Duodenal mucosa (tissue), 2 donors: Measurements from ENCODE around the gene INTS1.
"Not testable (repeated sequence)": the region's sequence is repeated elsewhere in the genome, so short reads cannot be mapped to it uniquely, and the experiment has no call there.

Source experiments
- H3K27ac ChIP-seq: one replicate; pipeline ENCODE4 v1.7.0; 2013; ENCODE audit warnings: low read depth, low read length
- H3K27me3 ChIP-seq, 2 donors: one replicate each; pipeline ENCODE4 v1.7.0; 2013; ENCODE audit warnings: low read length in 2 of 2, control low read depth in 1 of 2; ENCODE audit not compliant: insufficient read depth in 2 of 2, control insufficient read depth in 1 of 2
- H3K36me3 ChIP-seq, 2 donors: one replicate each; pipeline ENCODE4 v1.7.0; 2013; ENCODE audit warnings: low read length in 2 of 2, control low read depth in 1 of 2; ENCODE audit not compliant: insufficient read depth in 2 of 2, control insufficient read depth in 1 of 2
- H3K4me1 ChIP-seq, 2 donors: one replicate each; pipeline ENCODE4 v1.7.0; 2013; ENCODE audit warnings: low read length in 2 of 2, control low read depth in 1 of 2; ENCODE audit not compliant: insufficient read depth in 2 of 2, control insufficient read depth in 1 of 2
- H3K4me3 ChIP-seq, 2 donors: one replicate each; pipeline ENCODE4 v1.7.0; 2013; ENCODE audit warnings: low read length in 2 of 2, low read depth in 1 of 2
- H3K9ac ChIP-seq, 2 donors: one replicate each; pipeline ENCODE4 v1.7.0; 2013; ENCODE audit warnings: low read length in 2 of 2, low read depth in 1 of 2
- H3K9me3 ChIP-seq, 2 donors: one replicate each; pipeline ENCODE4 v1.7.0; 2013; ENCODE audit warnings: low read length in 2 of 2, control low read depth in 1 of 2; ENCODE audit not compliant: control insufficient read depth in 1 of 2

Gene INTS1

GRCh38 chr7:1447551-1448244, 56.5 kb downstream of the INTS1 start:
- H3K27ac ChIP-seq, result no peak overlapping the region
- H3K27me3 ChIP-seq, result no peaks in the 10 kb centered on the region
- H3K4me1 ChIP-seq, result peaks cover 2 to 5% of the 10 kb centered on the region in 2 donors
- no peak overlapping the region for H3K4me3 ChIP-seq
- no peaks in the 10 kb centered on the region for H3K9me3 ChIP-seq
- no peak overlapping the region for H3K9ac ChIP-seq
- peaks cover 5 to 10% of the 10 kb centered on the region in 2 donors for H3K36me3 ChIP-seq

GRCh38 chr7:1447112-1447511, 57.1 kb downstream of the INTS1 start:
- Histone ChIP-seq H3K27ac (no peak overlapping the region), H3K9me3 (no peaks in the 10 kb centered on the region), H3K27me3 (no peaks in the 10 kb centered on the region), H3K36me3 (peaks cover 5 to 13% of the 10 kb centered on the region in 2 donors), H3K4me1 (peaks cover 0 to 5% of the 10 kb centered on the region in 2 donors), H3K9ac (no peak overlapping the region), H3K4me3 (no peak overlapping the region)

GRCh38 chr7:1446620-1447032, 57.6 kb downstream of the INTS1 start:
- H3K27me3 ChIP-seq, result no peaks in the 10 kb centered on the region
- H3K27ac ChIP-seq, result no peak overlapping the region
- no peaks in the 10 kb centered on the region for H3K9me3 ChIP-seq
- H3K9ac ChIP-seq, result no peak overlapping the region
- no peak overlapping the region for H3K4me3 ChIP-seq
- peaks cover 5 to 18% of the 10 kb centered on the region in 2 donors for H3K36me3 ChIP-seq
- peaks cover 0 to 5% of the 10 kb centered on the region in 2 donors for H3K4me1 ChIP-seq

- H3K4me3 ChIP-seq, H3K9me3 ChIP-seq, H3K4me1 ChIP-seq, H3K27ac ChIP-seq, H3K9ac ChIP-seq, H3K27me3 ChIP-seq: not testable (repeated sequence)
- peaks cover 5 to 23% of the 10 kb centered on the region in 2 donors for H3K36me3 ChIP-seq
Observed at GRCh38 chr7:1446026-1446425, 58.2 kb downstream of the INTS1 start.

- H3K36me3 ChIP-seq, result peaks cover 6 to 25% of the 10 kb centered on the region in 2 donors
- H3K4me1 ChIP-seq, result peaks cover 0 to 5% of the 10 kb centered on the region in 2 donors
Observed at GRCh38 chr7:1445341-1445740, 58.8 kb downstream of the INTS1 start.

GRCh38 chr7:1444925-1445322, 59.3 kb downstream of the INTS1 start:
- Histone ChIP-seq H3K4me3 (no peak overlapping the region), H3K27ac (no peak overlapping the region), H3K27me3 (no peaks in the 10 kb centered on the region), H3K9ac (no peak overlapping the region), H3K9me3 (no peaks in the 10 kb centered on the region), H3K36me3 (peaks cover 9 to 30% of the 10 kb centered on the region in 2 donors), H3K4me1 (peaks cover 0 to 5% of the 10 kb centered on the region in 2 donors)

More at GRCh38 chr7:1445341-1445740, 58.8 kb downstream of the INTS1 start:
- Histone ChIP-seq H3K4me3 (no peak overlapping the region), H3K9ac (no peak overlapping the region), H3K27me3 (no peaks in the 10 kb centered on the region), H3K27ac (no peak overlapping the region), H3K9me3 (no peaks in the 10 kb centered on the region)

- peaks cover 12 to 34% of the 10 kb centered on the region in 2 donors for H3K36me3 ChIP-seq
- no peak overlapping the region for H3K27ac ChIP-seq
- no peaks in the 10 kb centered on the region for H3K27me3 ChIP-seq
- H3K4me3 ChIP-seq, result no peak overlapping the region
- H3K4me1 ChIP-seq, result peaks cover 0 to 5% of the 10 kb centered on the region in 2 donors
- H3K9me3 ChIP-seq, result no peaks in the 10 kb centered on the region
- H3K9ac ChIP-seq, result no peak overlapping the region
Observed at GRCh38 chr7:1444214-1444924, 59.8 kb downstream of the INTS1 start.

- H3K36me3 ChIP-seq, result peaks cover 18 to 38% of the 10 kb centered on the region in 2 donors
Observed at GRCh38 chr7:1443587-1444200, 60.5 kb downstream of the INTS1 start.

GRCh38 chr7:1442355-1443124, 61.6 kb downstream of the INTS1 start:
- peaks cover 18 to 42% of the 10 kb centered on the region in 2 donors for H3K36me3 ChIP-seq
- no peaks in the 10 kb centered on the region for H3K9me3 ChIP-seq
- no peak overlapping the region for H3K9ac ChIP-seq
- no peak overlapping the region for H3K27ac ChIP-seq
- no peaks in the 10 kb centered on the region for H3K27me3 ChIP-seq
- no peak overlapping the region for H3K4me3 ChIP-seq
- peaks cover 0 to 5% of the 10 kb centered on the region in 2 donors for H3K4me1 ChIP-seq

More at GRCh38 chr7:1443587-1444200, 60.5 kb downstream of the INTS1 start:
- not testable (repeated sequence) for H3K4me1 ChIP-seq, H3K27me3 ChIP-seq, H3K9me3 ChIP-seq, H3K4me3 ChIP-seq, H3K9ac ChIP-seq, H3K27ac ChIP-seq
